Ecto neural progenitor cell (in vitro differentiated cells): ENCODE results near the gene KDM2B.
"Not testable (repeated sequence)": the region's sequence is repeated elsewhere in the genome, so short reads cannot be mapped to it uniquely, and the experiment has no call there.

Experiments used
- DNase-seq: peaks from one replicate; pipeline ENCODE4 v3.0.0-alpha.2; 2018; ENCODE audit warnings: low spot score

The KDM2B gene

DNA sequence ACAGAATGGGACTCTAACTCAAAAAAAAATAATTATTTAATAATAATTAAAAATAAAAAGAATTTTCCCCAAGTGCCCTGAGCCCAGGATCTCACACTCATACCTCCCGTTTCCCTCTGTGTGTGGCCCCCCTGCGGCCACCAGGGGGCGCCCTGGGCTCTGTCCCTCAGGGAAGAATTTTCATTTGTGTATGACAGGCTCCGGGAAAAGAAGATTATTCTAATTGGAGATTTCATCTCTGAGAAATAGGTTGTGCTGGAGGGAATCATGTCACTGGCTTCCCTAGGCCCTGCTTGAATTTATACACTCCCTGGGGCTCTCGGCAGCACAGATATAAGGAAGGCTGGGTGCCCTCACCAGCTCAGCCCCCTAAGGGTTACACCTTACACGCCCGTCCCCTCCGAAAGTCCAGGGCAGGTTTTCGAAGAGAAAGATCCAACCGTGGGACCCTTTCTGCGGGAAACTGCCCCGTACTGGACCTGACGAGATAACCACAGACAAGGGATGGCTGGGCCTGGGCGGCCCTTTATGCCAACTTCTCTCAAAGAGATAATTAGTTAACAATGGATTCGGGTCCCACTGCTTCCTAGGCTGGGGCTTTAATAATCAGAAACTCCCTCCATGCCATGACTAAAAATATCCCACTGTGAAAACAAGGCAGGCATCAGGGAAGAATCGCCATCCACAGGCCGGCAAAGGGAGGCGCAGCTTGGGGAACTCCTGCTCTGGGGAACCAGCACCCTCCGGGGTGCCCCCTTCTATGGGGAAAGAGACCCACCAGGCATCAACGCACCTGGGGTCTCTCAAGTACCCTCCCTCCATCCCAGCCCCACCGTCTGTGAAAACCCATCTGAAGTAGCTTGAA lies 80.7 kb downstream of the KDM2B start:
- DNase-seq, result peak; percentile 87

DNA sequence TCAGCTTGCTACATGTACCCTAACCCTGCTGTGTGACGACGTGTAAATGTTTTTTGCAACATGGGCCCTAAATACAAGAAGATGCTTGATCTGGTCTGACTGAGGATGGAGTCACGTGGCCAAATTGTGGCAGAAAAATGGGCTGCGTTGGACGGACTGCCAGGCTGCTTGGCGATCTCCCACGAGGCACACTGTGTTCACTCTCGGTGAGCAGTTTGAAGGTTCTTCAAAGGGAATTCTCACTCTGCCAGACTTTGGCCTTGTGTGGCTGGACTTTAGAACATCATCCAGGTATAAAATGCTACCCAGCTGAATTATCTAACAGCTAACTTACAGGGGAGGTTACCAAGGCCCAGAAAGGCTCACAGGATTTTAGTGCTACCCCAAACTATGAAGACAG lies 85.1 kb downstream of the KDM2B start:
- DNase-seq, result no peak

DNA sequence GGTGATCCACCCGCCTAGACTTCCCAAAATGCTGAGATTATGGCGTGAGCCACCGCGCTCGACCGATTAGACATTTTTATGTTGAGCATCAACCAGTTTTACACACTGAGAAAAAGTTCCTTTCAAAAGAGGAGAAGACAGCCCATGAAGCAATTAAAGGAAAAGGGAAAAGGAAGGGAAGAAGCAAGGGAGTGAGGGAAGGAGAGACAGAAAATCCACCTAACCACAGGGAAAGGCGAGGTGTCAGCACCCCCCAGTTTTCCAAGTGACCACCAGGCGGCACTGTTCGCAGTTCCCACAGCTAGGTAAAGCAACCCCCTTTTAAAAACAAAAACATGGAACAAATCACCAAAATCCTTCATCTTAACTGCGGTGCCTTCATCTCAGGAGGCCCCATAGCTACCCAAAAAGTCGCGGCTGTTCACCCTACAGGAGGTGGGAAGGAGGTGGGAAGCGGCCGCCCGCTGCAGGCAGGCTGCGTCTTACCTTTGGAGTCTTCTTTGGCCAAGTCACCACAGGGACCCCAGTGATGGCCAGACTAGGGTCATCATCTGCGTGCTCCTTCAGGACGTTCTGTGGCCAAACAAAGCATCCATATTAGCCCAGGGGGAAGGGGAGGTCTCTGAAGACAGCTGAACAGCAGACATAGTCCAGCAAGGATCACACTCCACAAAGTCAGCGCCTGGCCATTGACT lies 86.6 kb downstream of the KDM2B start:
- peak; percentile 76 for DNase-seq

DNA sequence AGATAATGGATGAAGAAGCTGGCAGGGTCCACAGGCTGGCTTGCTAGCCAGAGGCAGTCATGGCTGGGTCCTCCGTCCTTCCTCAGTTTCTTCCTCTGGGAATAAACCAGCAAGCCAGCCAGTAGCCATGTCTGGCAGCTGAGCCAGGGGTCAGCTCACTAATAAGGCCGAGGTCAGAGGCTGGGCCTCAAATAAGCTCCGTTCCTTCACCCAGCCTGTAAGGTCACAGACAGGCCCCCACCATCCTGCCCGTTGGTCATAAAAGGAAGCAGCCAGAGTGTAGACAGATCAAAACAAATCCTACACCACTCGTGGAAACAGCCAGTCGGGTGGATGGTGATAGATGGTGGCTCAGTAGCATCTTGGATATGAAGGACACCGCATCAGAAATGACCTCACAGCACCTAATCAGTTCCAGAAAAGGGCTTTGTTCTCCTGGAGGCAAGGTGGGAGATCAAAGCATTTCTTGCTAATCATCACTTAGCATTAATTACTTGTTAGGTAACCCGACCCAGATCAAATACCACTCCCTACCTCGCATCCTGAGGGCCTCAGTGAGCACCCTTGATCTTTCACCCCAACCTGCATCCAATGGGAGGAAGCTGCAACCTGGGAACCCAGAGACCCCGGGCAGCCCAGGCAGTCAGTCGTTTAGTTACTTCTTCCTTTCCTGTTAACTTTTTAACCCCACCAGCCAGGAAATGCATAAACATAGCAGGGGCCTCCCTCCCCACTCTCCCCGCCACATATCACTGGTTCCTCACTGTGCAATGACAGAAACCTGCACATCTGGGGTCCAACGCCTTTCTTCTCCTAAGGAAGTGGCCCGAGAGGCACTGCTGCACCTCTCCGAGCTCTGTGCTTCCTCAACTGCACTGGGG lies 90.2 kb downstream of the KDM2B start:
- no peak for DNase-seq

DNA sequence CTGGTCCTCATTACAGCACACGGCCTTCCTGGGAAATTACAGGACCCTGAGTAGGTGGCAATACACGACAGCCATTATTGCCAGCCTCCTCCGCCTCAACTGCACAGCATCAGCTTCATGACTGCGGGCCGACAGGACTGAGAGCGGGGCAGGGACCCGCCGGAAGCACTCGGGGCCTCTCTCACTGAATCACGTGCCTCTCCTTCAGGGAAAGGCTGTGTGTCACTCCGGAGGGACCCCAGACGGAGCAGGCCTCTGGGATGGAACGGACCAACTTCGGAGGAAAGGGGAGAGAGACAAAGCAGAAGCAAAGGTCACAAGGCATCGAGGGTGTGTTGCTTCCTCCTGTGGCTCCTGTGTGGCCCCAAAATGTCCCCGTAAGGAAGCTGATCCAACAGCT lies 90.9 kb downstream of the KDM2B start:
- no peak for DNase-seq

DNA sequence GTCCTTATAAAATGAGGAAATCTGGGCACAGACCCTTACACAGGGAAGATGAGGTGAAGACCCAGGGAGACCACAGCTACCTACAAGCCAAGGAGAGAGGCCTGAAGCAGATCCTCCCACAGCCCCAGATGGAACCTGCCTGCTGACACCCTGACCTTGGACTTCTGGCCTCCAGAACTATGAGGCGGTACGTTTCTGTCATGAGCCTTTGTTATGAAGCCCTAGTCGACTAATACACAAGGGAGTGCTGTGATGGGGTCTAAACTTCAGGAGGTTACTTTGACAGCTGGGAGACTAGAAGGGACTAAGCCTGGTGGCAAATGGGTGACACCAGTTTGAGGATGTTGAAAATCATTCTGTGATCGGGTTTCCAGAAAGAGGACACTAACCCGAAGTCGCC lies 95.9 kb downstream of the KDM2B start:
- DNase-seq, result no peak

DNA sequence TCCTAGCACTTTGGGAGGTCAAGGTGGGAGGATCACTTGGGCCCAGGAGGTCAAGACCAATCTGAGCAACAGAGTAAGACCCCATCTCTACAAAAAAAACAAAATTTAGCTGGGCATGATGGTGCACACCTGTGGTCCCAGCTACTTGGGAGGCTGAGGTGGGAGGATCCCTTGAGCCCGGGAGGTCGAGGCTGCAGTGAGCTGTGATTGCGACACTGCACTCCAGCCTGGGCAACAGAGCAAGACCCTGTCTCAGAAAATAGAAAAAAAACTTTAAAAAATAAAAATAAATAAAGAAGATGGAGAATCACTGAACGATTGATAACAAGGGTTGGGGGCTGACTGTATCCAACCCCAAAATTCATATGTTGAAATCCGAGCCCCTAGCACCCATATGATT lies 96.3 kb downstream of the KDM2B start:
- not testable (repeated sequence) for DNase-seq

DNA sequence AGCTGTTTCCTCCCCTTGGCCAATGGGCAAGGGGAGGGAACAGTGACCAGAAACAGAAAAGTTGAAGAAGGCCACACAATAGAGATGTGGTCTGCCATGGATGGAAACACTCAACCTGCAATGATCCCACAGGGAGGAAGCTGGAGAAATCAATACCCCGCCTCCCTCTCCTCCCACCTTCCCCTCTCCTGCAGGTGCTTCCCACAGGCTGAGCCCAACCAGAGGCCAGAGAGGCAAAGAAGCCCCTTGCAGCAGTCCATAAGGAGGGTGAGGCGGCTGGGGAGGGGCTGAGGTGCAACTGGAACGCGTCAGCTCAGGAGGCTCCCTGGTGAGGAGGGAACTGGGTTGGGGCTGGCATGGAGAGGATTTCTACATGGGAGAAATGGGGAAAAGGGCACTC lies 96.9 kb downstream of the KDM2B start:
- no peak for DNase-seq

DNA sequence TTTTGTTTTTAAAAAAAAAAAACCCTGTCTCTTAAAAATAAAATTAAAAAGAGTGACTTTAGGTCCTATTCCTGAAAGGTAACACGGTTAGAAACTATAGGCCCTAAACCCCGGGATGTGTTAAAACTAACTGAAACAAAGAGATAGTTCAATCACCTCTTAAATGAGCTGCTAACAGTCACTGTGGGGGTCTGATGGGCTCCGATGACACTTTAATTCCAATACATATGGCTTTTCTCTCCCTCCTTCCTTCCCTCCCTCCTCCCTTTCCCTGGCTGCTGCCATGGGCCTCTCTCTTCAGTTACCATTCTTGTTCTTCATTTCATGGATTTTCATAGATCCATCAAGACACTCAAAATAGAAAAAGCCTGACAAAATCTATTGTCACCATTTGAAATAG lies 104.3 kb downstream of the KDM2B start:
- DNase-seq, result no peak

DNA sequence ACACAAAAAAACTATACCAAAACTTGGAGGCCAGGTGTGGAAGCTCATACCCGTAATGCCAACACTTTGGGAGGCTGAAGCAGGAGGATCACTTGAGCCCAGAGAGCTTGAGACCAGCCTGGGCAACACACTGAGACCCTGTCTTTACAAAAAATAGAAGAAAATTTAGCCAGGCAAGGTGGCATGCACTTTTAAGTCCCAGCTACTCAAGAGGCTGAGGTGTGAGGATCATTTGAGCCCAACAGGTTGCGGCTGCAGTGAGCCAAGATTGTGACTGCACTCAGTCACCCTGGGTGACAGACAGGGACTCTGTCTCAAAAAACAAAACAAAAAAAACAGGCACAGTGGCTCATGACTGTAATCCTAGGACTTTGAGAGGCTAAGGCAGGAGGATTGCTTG lies 105.5 kb downstream of the KDM2B start:
- DNase-seq, result no peak

DNA sequence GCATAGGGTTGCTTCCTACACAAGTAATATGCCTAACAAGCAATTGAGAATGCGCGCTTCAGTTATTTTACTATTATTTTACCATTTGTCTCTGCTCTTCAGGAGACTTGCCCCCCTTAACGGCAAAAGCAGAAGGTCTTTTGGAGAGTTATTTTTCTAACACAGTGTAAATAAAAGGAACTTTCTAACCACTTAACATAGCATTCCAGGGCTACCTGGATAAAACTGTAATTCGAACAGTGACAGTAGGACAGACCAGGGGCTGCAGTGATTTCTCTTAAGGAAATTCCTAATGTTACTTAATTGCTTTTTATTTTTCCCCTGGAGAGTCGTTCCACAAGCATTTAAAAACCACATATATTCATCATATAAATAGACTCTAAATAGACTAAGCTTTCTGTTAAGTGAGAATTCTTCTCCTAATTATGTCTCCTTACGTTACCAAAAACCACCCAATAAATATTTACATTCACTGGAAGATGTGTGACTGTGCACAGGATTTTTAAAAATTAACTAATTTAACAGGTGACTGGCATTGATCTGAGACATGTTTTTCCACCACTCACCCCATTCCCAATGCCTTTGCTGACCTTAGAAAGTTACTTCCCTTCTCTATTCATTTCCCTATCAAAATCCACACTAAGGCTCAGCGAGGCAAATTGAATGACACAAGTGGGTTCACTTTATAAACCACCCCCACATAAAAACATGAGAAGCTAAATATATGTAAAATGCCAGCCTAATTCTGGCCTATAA lies 108.5 kb downstream of the KDM2B start:
- no peak for DNase-seq

DNA sequence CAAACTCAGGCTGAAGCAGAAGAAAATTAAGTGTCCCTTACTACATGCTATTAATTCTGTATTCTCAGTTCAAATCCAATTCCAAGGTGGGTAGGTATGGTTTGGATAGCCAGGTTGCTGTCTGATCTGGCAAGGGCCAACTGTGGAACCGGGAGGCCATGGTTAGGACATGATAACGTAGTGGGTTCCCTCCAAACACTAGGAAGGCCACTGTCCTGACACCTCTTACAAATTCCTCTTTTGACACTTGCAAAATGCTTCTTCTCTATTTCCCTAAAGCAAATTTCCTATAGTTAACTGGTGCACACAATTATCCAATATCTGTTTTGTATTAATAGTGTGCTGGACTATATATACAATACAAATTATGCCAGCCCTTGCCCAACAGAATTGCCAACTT lies 110.1 kb downstream of the KDM2B start:
- no peak for DNase-seq

DNA sequence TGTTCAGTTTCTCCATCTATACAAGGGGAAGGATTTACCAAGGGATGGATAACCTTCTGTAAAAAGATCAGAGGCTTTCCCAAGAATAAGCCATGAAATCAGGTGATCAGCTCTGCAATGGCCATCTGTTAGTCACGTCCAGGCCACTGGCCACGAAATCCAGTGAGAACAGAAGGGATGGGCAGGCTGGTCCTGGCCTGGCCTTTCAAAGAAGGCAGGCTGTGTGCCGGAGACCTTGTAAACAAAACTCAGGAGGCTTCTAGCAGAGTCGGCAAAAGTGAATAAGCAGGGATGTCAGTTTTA lies 112.4 kb downstream of the KDM2B start:
- no peak for DNase-seq

DNA sequence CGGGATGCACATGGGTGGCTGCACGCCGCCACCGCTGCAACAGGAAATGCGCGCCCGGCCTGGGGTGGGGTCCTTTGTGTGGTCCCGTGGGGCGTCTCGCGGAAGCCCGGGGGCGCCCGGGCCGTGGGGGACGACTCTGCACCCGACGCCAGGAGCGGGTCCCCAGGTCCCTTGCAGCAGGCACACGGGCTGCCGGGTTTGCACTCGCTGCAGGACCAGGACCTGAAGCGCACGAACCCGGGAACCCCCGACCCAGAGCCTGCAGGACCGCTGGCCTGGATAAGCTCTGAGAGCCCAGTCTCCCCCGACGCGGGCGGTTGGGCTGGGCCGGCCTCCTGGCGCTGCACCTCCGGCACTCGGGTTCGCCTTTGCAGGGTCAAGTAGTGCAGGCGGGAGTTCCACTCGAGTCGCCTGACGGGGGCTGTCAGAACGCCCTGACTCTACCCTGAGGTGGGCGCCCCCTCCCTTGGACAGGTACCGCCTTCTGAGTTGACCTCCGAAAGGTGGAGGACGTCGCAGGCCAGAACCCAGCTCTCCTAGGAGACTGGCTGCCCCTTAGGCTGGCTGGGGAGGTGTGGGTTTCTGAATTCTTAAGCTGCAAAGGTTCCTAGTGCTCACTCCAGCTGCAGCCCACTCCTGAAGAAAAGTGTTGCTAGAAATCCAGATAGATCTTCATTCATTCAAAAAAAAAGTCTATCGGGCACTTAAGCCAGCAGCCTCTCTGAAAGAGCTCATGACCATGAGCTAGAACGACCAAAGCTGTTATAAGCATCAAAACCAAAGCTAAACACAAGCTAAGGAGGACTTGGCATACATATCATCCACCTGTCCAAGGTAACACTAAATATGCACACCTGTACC lies 113.0 kb downstream of the KDM2B start:
- peak; percentile 89 for DNase-seq

DNA sequence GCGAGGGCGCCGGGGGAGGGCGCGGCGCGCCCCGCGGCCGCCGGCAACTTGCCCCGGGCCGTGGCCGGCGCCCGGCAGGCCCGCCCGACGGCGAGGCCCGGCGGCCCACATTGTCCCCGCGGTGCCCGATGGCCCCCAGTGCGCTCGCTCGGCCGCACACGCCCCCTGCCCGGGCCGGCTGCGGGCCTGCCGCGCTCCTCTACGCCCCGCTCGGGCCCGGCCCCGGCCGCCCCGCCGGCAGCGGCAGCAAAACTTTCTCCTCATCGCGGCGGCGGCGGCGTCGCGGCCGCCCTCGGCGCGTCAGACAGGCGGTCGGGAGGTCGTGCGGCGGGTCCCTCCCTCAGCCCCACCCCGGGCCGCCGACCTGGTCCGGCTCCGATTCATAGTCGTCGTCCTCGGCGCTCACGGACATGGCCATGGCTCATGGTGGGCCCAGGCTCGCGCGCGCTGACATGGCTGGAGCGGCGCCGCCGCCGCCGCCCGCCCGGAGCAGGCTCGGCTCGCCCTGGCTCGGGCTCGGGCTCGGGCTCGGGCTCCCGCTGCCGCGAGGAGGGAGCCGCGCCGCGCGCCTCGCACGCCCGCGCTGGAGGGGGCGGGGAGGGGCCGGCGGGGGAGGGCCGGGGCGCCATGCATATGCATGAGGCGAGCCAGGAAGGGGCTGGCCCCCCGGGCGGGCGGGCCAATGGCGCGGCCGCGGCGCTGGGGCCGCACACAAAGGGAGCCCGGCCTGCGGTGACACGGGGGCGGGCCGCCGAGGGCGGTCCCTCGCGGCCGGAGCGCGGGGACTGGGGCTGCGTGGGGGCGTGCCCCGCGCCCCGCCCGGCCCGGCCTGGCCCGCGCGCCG lies 113.8 kb downstream of the KDM2B start:
- DNase-seq, result peak; percentile 95

DNA sequence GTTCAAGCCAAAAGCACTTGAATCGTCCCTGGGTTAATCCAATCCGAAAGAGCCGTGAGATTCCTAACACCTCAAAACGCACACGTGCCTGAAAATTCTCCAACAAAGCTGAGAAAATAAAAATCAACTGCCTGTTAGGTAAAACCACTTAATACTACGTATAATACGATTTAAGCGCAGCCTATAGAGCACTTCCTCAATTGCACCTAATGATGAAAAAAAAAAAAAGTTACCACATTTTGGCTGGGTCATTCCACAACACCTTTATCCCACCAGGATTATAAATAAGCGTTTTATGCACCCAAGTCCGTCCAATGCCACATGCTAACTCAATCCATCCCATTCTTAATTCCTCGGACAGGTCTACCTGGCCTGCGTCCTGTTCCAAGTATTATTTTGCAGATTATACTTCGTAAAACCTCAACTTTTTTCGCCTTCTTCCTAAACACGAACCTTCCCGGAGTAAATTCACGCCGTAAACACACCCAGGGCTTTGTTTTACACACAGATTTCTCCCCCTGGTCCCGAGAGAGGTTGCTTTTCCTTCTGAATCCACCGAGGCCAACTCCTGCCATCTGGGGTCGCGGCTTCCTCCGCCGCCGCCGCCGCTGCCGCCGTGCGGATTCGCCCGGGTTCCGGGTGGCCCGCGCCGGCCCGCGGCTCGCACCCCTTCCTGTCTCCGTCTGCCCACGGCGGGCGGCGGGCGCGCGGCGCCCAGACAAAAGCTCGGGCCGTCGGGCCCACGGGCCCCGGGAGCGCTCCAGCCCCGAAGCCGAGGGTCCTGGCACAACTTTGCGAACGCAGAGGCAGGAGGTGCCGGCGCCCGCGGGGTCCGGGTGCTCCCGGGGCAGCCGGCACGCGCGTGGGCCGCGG lies 114.7 kb downstream of the KDM2B start:
- DNase-seq, result peak; percentile 74

DNA sequence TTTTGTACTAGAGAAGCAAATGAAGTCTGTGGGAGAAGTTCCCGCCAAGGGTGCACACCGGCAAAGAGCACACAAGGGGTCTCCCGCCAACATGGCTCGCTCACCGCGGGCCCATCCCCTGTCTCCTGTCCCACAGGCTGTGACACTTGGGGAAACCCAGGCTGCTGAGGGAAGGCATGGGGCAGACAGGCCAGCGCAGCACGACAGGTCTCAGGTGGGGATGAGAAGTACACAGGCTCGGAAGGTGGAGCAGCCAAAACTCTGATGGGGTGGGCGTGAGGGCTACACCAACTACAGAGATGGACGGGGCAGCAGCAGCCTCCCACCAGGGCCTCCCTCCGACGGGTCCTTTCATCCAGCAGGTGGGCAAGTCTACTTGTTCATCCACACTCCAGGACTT lies 116.5 kb downstream of the KDM2B start:
- DNase-seq, result no peak

DNA sequence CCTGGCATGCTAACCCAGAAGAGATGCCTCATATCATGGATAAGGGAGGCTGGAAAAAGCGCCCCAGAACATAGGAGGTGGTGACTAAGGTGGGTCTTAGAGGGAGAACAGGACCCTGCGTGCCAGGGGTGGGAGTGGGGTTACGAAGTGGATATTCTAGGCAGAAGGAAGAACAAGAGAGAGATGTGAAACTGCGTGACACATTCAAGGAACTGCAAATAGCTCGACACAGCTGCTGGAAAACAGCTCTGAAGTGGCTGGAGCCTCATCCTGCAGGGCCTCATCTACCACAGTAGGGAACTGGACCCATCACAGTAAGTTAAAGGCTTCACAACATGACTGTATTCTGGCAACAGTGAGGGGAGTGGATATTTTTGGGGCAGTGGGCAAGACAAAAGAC lies 119.8 kb downstream of the KDM2B start:
- DNase-seq, result no peak

DNA sequence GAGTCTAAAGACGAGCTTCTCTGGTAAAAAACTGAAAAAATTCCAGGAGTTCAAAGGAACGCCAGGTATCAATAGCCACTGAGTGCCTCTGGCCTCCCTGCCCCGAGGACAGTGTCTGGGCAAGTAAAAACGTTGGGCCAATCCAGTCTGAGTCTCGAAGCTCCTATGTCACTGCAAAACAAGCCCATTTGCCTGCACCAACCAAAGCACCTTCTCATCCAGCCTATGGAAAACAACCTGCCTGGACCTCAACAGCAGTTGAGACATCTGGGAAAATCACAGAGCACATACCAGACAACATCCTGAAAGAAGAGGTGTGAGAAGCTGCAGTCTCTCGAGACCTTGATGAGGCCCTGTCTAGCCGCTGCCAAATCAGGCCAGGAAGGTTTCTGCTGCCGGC lies 124.3 kb downstream of the KDM2B start:
- DNase-seq, result no peak
